Liver (tissue), 3 donors: Measurements from ENCODE around the gene CNNM2.

ENCODE experiments used
- GABPA ChIP-seq, 2 donors: IDR thresholded peaks in 1 of 2; conservative IDR thresholded peaks in 1 of 2; 2 replicates each; pipeline ENCODE4 v1.6.1; 2016; ENCODE audit warnings: antibody characterized with exemption in 2 of 2, mild to moderate bottlenecking in 1 of 2, moderate library complexity in 1 of 2
- HNF4G ChIP-seq: IDR thresholded peaks from 2 replicates; pipeline ENCODE4 v1.6.1; 2016; ENCODE audit warnings: antibody characterized with exemption
- JUND ChIP-seq, 2 donors: IDR thresholded peaks; 2 replicates each; pipeline ENCODE4 v1.6.1; 2016; ENCODE audit warnings: antibody characterized with exemption in 2 of 2
- RAD21 ChIP-seq, 2 donors: IDR thresholded peaks; 2 replicates each; pipeline ENCODE4 v1.6.1; 2016; ENCODE audit warnings: antibody characterized with exemption in 2 of 2, mild to moderate bottlenecking in 2 of 2
- SP1 ChIP-seq: IDR thresholded peaks from 2 replicates; pipeline ENCODE4 v1.6.1; 2018; ENCODE audit warnings: antibody characterized with exemption, mild to moderate bottlenecking
- TAF1 ChIP-seq: conservative IDR thresholded peaks from 2 replicates; pipeline ENCODE4 v1.6.1; 2016; ENCODE audit warnings: antibody characterized with exemption, mild to moderate bottlenecking
- YY1 ChIP-seq: IDR thresholded peaks from 2 replicates; pipeline ENCODE4 v1.6.1; 2016; ENCODE audit warnings: antibody characterized with exemption, mild to moderate bottlenecking
- TF ChIP-seq, protein P1 (sequence below): fragments of 150-350 bp; IDR thresholded peaks from 2 replicates; pipeline ENCODE4 v1.5.1; 2017; ENCODE audit warnings: improper control_type of control experiment, low read depth, low read length; ENCODE audit not compliant: missing input control
- TF ChIP-seq, protein P2 (sequence below): IDR thresholded peaks from 2 replicates; pipeline ENCODE4 v1.6.1; 2016; ENCODE audit warnings: antibody characterized with exemption
- TF ChIP-seq, protein P3 (sequence below): IDR thresholded peaks from 2 replicates; pipeline ENCODE4 v1.6.1; 2016; ENCODE audit warnings: antibody characterized with exemption
- TF ChIP-seq, protein P4 (sequence below): IDR thresholded peaks from 2 replicates; pipeline ENCODE4 v1.6.1; 2016; ENCODE audit warnings: antibody characterized with exemption, mild to moderate bottlenecking
- donor health status: healthy.
- donor health status: healthy.

DNA sequence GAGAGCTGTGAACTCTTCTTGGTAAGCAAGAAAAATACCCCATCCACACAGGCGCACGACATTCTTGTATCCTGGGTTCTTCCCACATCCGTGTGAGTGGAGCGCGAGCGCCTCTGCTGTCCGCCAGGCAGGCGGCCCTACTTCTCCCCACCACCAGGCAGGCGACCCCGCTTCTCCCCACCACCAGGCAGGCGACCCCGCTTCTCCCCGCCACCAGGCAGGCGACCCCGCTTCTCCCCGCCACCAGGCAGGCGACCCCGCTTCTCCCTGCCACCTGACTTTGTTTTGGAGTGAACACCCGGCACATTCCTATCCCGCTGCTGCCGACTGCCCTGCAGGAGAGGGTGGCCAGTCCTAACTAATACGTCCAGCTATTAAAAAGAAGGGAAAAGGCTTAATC lies 154.2 kb downstream of the CNNM2 start:
- no peak for TF ChIP-seq JUND (IDR thresholded peaks at IDR 0.05)
- TF ChIP-seq, protein P1, sequence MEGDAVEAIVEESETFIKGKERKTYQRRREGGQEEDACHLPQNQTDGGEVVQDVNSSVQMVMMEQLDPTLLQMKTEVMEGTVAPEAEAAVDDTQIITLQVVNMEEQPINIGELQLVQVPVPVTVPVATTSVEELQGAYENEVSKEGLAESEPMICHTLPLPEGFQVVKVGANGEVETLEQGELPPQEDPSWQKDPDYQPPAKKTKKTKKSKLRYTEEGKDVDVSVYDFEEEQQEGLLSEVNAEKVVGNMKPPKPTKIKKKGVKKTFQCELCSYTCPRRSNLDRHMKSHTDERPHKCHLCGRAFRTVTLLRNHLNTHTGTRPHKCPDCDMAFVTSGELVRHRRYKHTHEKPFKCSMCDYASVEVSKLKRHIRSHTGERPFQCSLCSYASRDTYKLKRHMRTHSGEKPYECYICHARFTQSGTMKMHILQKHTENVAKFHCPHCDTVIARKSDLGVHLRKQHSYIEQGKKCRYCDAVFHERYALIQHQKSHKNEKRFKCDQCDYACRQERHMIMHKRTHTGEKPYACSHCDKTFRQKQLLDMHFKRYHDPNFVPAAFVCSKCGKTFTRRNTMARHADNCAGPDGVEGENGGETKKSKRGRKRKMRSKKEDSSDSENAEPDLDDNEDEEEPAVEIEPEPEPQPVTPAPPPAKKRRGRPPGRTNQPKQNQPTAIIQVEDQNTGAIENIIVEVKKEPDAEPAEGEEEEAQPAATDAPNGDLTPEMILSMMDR = no peak
- TF ChIP-seq, protein P2, sequence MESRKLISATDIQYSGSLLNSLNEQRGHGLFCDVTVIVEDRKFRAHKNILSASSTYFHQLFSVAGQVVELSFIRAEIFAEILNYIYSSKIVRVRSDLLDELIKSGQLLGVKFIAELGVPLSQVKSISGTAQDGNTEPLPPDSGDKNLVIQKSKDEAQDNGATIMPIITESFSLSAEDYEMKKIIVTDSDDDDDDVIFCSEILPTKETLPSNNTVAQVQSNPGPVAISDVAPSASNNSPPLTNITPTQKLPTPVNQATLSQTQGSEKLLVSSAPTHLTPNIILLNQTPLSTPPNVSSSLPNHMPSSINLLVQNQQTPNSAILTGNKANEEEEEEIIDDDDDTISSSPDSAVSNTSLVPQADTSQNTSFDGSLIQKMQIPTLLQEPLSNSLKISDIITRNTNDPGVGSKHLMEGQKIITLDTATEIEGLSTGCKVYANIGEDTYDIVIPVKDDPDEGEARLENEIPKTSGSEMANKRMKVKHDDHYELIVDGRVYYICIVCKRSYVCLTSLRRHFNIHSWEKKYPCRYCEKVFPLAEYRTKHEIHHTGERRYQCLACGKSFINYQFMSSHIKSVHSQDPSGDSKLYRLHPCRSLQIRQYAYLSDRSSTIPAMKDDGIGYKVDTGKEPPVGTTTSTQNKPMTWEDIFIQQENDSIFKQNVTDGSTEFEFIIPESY = no peak
- no peak for TF ChIP-seq YY1
- no peak for TF ChIP-seq SP1
- TF ChIP-seq, protein P3, sequence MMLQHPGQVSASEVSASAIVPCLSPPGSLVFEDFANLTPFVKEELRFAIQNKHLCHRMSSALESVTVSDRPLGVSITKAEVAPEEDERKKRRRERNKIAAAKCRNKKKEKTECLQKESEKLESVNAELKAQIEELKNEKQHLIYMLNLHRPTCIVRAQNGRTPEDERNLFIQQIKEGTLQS = no peak
- TF ChIP-seq HNF4G = no peak
- no peak for TF ChIP-seq RAD21 (IDR thresholded peaks at IDR 0.05)
- TF ChIP-seq, protein P4, sequence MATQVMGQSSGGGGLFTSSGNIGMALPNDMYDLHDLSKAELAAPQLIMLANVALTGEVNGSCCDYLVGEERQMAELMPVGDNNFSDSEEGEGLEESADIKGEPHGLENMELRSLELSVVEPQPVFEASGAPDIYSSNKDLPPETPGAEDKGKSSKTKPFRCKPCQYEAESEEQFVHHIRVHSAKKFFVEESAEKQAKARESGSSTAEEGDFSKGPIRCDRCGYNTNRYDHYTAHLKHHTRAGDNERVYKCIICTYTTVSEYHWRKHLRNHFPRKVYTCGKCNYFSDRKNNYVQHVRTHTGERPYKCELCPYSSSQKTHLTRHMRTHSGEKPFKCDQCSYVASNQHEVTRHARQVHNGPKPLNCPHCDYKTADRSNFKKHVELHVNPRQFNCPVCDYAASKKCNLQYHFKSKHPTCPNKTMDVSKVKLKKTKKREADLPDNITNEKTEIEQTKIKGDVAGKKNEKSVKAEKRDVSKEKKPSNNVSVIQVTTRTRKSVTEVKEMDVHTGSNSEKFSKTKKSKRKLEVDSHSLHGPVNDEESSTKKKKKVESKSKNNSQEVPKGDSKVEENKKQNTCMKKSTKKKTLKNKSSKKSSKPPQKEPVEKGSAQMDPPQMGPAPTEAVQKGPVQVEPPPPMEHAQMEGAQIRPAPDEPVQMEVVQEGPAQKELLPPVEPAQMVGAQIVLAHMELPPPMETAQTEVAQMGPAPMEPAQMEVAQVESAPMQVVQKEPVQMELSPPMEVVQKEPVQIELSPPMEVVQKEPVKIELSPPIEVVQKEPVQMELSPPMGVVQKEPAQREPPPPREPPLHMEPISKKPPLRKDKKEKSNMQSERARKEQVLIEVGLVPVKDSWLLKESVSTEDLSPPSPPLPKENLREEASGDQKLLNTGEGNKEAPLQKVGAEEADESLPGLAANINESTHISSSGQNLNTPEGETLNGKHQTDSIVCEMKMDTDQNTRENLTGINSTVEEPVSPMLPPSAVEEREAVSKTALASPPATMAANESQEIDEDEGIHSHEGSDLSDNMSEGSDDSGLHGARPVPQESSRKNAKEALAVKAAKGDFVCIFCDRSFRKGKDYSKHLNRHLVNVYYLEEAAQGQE = no peak
- no peak for TF ChIP-seq GABPA (IDR thresholded peaks at IDR 0.05 in 1 of 2, conservative IDR thresholded peaks at IDR 0.05 in 1 of 2)
- no peak for TF ChIP-seq TAF1
